ENCODE data around the gene TSFM. TPM values are rescaled to one million over a fixed set of nuclear protein-coding genes. Genes with fewer than 3 reads are reported as not detected.

The TSFM gene
- total and polyA plus RNA-seq, 2 of the 4 experiments (the other 2 are of a cell fraction): 11.5 to 14.0 TPM

DNA sequence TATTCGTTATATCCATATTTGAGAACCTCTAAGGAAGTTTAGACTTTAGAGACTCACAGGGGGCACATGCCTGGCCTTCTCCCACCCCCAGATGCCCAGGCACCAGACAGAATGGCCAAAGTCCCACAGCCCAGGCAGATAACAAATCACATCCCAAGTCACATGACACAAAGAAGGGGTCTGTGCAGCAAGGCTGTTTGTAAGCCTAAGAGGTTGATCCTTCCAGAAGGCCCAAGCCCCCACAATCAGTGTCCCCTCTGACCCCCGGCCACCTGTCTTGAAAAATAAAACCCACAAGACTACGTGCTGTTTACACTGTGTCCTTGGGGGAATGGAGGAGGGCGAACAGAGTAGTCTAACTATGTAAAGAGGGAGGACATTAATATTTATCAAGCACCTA, 58.9 kb downstream of the TSFM start:
- H2BK15ac ChIP-seq (ENCODE audit: low read depth, low read length): no peak overlapping the region

More for the DNA sequence above, 58.9 kb downstream of the TSFM start:
- Histone ChIP-seq H2BK5ac (ENCODE audit: low read depth, low read length, poor library complexity, severe bottlenecking) (no peak overlapping the region), H3K23ac (ENCODE audit: low read depth, low read length) (no peak overlapping the region), H3K27ac (ENCODE audit: insufficient read depth, low read length) (no peak overlapping the region), H3K79me1 (ENCODE audit: low read depth in 1 of 2, low read length in 2 of 2) (peaks cover 0 to 61% of the 10 kb centered on the region in 2 experiments; a peak in 2 of 4 replicates), H4K5ac (ENCODE audit: low read depth, low read length) (no peak overlapping the region), H4K91ac (ENCODE audit: insufficient read depth, low read depth, low read length) (no peak overlapping the region), H3K14ac (replicated peaks; ENCODE audit: low read depth, low read length) (no peak overlapping the region), H3K4me2 (ENCODE audit: low read depth, low read length) (peak overlapping the region; percentile 65; the same call in 1 of the 2 replicates), H4K8ac (ENCODE audit: low read depth in 2 of 2, low read length in 2 of 2) (no peak overlapping the region), H3K9me1 (ENCODE audit: insufficient read depth, low read length) (peaks cover 49% of the 10 kb centered on the region), H3K18ac (ENCODE audit: low read depth, low read length) (no peak overlapping the region), H2BK20ac (ENCODE audit: low read depth, low read length) (no peak overlapping the region), H3K9ac (ENCODE audit: low read depth, low read length) (no peak overlapping the region), H3K4ac (ENCODE audit: low read depth, low read length) (no peak overlapping the region), H3K36me3 (ENCODE audit: control insufficient read depth, insufficient read depth, low read length) (peaks cover 7% of the 10 kb centered on the region; the same call in 1 of the 2 replicates), H4K20me1 (ENCODE audit: insufficient read depth, low read length) (peaks cover 94% of the 10 kb centered on the region), H3K56ac (ENCODE audit: extremely low read depth, insufficient read depth, low read length) (no peak overlapping the region), H2AFZ (replicated peaks; ENCODE audit: low read length, poor library complexity) (no peak overlapping the region), H3K4me3 (ENCODE audit: insufficient read depth, low read depth, low read length) (no peak overlapping the region; the same call in 1 of the 2 replicates), H3K9me3 (ENCODE audit: control insufficient read depth, insufficient read depth, low read length) (no peaks in the 10 kb centered on the region), H3K27me3 (ENCODE audit: control insufficient read depth, insufficient read depth, low read length) (no peaks in the 10 kb centered on the region), H2AK9ac (replicated peaks; ENCODE audit: low read depth, low read length, poor library complexity) (peak overlapping the region; percentile 22), H2AK5ac (ENCODE audit: low read depth, low read length) (no peak overlapping the region; the same call in 1 of the 2 replicates), H3K4me1 (ENCODE audit: control insufficient read depth, insufficient read depth, low read length) (peaks cover 45% of the 10 kb centered on the region), H2BK120ac (ENCODE audit: low read depth, low read length) (no peak overlapping the region)
- in situ Hi-C loops (cut with MboI; ENCODE audit: low sequenced_read_pairs) (loop anchor here (10.0 kb wide), 1 partner anchor 53 kb away; no protein-coding TSS in a partner anchor), dilution Hi-C loops (cut with HindIII; ENCODE audit: low sequenced_read_pairs, unreplicated experiment) (no loop called here), intact Hi-C loops (cut with micrococcal nuclease) (no loop called here)
- ChIA-PET POLR2A (ENCODE audit: unreplicated experiment) (interaction anchor here (1.7 kb wide), 1 partner anchor 54 kb away, joined by 4 read pairs; no protein-coding TSS in a partner anchor), CTCF (interaction anchor here (1.1 kb wide), 1 partner anchor 55 kb away, joined by 3 read pairs; no protein-coding TSS in a partner anchor)
- WGBS, 2 experiments (ENCODE audit: extremely low coverage in 2 of 2, insufficient read length in 1 of 2): no CpG with 5 or more reads among the region's 4 CpGs
- TF ChIP-seq FOS (IDR thresholded peaks at IDR 0.05; ENCODE audit: low read depth, low read length) (no peak), POLR2A (IDR thresholded peaks at IDR 0.05; ENCODE audit: low read depth, low read length) (no peak), CHD1 (IDR thresholded peaks at IDR 0.05; ENCODE audit: low read depth, low read length) (no peak), MXI1 (IDR thresholded peaks at IDR 0.05; ENCODE audit: borderline replicate concordance, low read depth, low read length) (no peak), CEBPB (IDR thresholded peaks at IDR 0.05; ENCODE audit: low read depth, low read length) (no peak), RFX5 (IDR thresholded peaks at IDR 0.05; ENCODE audit: low read depth, low read length) (no peak), BHLHE40 (IDR thresholded peaks at IDR 0.05; ENCODE audit: low read depth, low read length) (no peak), NFE2L2 (IDR thresholded peaks at IDR 0.05; ENCODE audit: low read depth, low read length) (no peak), RCOR1 (IDR thresholded peaks at IDR 0.05; ENCODE audit: insufficient replicate concordance, low read length) (no peak), RAD21 (IDR thresholded peaks at IDR 0.05; ENCODE audit: low read length) (no peak), MAFK (IDR thresholded peaks at IDR 0.05; ENCODE audit: low read depth, low read length) (no peak), SMC3 (IDR thresholded peaks at IDR 0.05; ENCODE audit: low read depth, low read length) (no peak), MAZ (IDR thresholded peaks at IDR 0.05; ENCODE audit: borderline replicate concordance, low read depth, low read length) (no peak)
- TF ChIP-seq, protein P1, sequence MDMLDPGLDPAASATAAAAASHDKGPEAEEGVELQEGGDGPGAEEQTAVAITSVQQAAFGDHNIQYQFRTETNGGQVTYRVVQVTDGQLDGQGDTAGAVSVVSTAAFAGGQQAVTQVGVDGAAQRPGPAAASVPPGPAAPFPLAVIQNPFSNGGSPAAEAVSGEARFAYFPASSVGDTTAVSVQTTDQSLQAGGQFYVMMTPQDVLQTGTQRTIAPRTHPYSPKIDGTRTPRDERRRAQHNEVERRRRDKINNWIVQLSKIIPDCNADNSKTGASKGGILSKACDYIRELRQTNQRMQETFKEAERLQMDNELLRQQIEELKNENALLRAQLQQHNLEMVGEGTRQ (IDR thresholded peaks at IDR 0.05; ENCODE audit: low read depth, low read length): no peak
- TF ChIP-seq, protein P2, sequence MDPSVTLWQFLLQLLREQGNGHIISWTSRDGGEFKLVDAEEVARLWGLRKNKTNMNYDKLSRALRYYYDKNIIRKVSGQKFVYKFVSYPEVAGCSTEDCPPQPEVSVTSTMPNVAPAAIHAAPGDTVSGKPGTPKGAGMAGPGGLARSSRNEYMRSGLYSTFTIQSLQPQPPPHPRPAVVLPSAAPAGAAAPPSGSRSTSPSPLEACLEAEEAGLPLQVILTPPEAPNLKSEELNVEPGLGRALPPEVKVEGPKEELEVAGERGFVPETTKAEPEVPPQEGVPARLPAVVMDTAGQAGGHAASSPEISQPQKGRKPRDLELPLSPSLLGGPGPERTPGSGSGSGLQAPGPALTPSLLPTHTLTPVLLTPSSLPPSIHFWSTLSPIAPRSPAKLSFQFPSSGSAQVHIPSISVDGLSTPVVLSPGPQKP (IDR thresholded peaks at IDR 0.05; ENCODE audit: borderline replicate concordance, low read depth, low read length): no peak
- TF ChIP-seq, protein P3, sequence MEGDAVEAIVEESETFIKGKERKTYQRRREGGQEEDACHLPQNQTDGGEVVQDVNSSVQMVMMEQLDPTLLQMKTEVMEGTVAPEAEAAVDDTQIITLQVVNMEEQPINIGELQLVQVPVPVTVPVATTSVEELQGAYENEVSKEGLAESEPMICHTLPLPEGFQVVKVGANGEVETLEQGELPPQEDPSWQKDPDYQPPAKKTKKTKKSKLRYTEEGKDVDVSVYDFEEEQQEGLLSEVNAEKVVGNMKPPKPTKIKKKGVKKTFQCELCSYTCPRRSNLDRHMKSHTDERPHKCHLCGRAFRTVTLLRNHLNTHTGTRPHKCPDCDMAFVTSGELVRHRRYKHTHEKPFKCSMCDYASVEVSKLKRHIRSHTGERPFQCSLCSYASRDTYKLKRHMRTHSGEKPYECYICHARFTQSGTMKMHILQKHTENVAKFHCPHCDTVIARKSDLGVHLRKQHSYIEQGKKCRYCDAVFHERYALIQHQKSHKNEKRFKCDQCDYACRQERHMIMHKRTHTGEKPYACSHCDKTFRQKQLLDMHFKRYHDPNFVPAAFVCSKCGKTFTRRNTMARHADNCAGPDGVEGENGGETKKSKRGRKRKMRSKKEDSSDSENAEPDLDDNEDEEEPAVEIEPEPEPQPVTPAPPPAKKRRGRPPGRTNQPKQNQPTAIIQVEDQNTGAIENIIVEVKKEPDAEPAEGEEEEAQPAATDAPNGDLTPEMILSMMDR (conservative IDR thresholded peaks at IDR 0.05; ENCODE audit: low read depth, low read length): no peak
- DNase-seq (no peak), ATAC-seq (ENCODE audit: low read depth) (no peak)
- BruUV-seq (replicated peaks): no TSS peak
